Left lung (tissue), 10 donors: Measurements from ENCODE around the gene CHM. TPM values are rescaled to one million over a fixed set of nuclear protein-coding genes. Genes with fewer than 3 reads are reported as not detected.
"Not testable (repeated sequence)": the region's sequence is repeated elsewhere in the genome, so short reads cannot be mapped to it uniquely, and the experiment has no call there.

Experiments
- ATAC-seq: fragments of 200-7000 bp; cut with Tn5 transposase; one replicate; pipeline ENCODE4 v1.9.1; 2020; ENCODE audit warnings: moderate library complexity
- DNase-seq, 4 donors: peaks; one replicate each; pipeline ENCODE4 v3.0.0-alpha.2; 2013 to 2020
- H3K27ac ChIP-seq, 2 donors: fragments of 200-600 bp; sonication (generic) in 1 of 2; one replicate each; pipeline versions ENCODE4 v1.5.0 to v1.8.0; 2020 to 2021
- H3K27me3 ChIP-seq, 2 donors: fragments of 200-600 bp; sonication (generic) in 1 of 2; one replicate each; pipeline versions ENCODE4 v1.5.0 to v1.8.0; 2020 to 2021
- H3K36me3 ChIP-seq, 2 donors: fragments of 200-600 bp; sonication (generic) in 1 of 2; one replicate each; pipeline versions ENCODE4 v1.5.0 to v1.8.0; 2020 to 2021
- H3K4me1 ChIP-seq, 2 donors: fragments of 200-600 bp; one replicate each; pipeline ENCODE4 v1.8.0; 2021
- H3K4me3 ChIP-seq, 2 donors: fragments of 200-600 bp; sonication (generic) in 1 of 2; one replicate each; pipeline versions ENCODE4 v1.5.0 to v1.8.0; 2020 to 2021; ENCODE audit warnings: mild to moderate bottlenecking in 1 of 2
- H3K9me3 ChIP-seq, 2 donors: fragments of 200-600 bp; sonication (generic) in 1 of 2; one replicate each; pipeline versions ENCODE4 v1.5.0 to v1.8.0; 2020 to 2021
- CTCF ChIP-seq, 2 donors: fragments of 200-600 bp; sonication (generic) in 1 of 2; IDR thresholded peaks; one replicate each; pipeline versions ENCODE4 v1.5.0 to v1.8.0; 2021; ENCODE audit warnings: antibody characterized with exemption in 2 of 2
- intact Hi-C, 2 donors: fragments of 100-400 bp; cut with DNase I; formaldehyde crosslinking; loops; one replicate each; pipeline versions ENCODE4 v1.11.2 to v1.14.2; 2022
- polyA plus RNA-seq, 6 donors: library from polyadenylated mRNA; unstranded; fragments of 120-200 nt; gene quantifications; one replicate each; pipeline ENCODE4 v1.2.1, GENCODE V29; 2013; ENCODE audit not compliant: insufficient read length in 6 of 6
- total RNA-seq, 2 donors: library from RNA; stranded (reverse); fragmentation: NEBNext Ultra II Directional; extraction: Animal tissue kit (Norgen Biotek cat#: 25700); gene quantifications; one replicate each; pipeline ENCODE4 v1.2.1, GENCODE V29; 2021
- donor health status: DM: no; HTN: yes; CAD: no.
- donor health status: DM: no; HTN: no; CAD: no.

CHM gene
- total and polyA plus RNA-seq, 8 donors: 19.6 to 25.2 (median 21.3) TPM

GRCh38 chrX:86013792-86014191 is 33.6 kb downstream of the CHM start:
- Histone ChIP-seq H3K27ac (no peak overlapping the region), H3K9me3 (no peaks in the 10 kb centered on the region), H3K4me3 (no peak overlapping the region), H3K36me3 (no peaks in the 10 kb centered on the region), H3K4me1 (no peaks in the 10 kb centered on the region), H3K27me3 (no peaks in the 10 kb centered on the region)
- ATAC-seq (no peak), DNase-seq (no peak)
- intact Hi-C loops: no loop called here
- no peak for TF ChIP-seq CTCF (IDR thresholded peaks at IDR 0.05)

GRCh38 chrX:86012188-86012587 is 35.2 kb downstream of the CHM start:
- no peak for ATAC-seq
- Histone ChIP-seq H3K27me3 (no peaks in the 10 kb centered on the region), H3K4me1 (no peaks in the 10 kb centered on the region), H3K4me3 (no peak overlapping the region), H3K9me3 (no peaks in the 10 kb centered on the region), H3K27ac (no peak overlapping the region), H3K36me3 (no peaks in the 10 kb centered on the region)
- intact Hi-C loops: no loop called here
- no peak for TF ChIP-seq CTCF (IDR thresholded peaks at IDR 0.05)
- DNase-seq: no peak

GRCh38 chrX:86009803-86010202 is 37.6 kb downstream of the CHM start:
- H3K4me3 ChIP-seq, H3K36me3 ChIP-seq, H3K27me3 ChIP-seq, DNase-seq, ATAC-seq, H3K4me1 ChIP-seq, H3K27ac ChIP-seq, H3K9me3 ChIP-seq, intact Hi-C loops: not testable (repeated sequence)

DNA sequence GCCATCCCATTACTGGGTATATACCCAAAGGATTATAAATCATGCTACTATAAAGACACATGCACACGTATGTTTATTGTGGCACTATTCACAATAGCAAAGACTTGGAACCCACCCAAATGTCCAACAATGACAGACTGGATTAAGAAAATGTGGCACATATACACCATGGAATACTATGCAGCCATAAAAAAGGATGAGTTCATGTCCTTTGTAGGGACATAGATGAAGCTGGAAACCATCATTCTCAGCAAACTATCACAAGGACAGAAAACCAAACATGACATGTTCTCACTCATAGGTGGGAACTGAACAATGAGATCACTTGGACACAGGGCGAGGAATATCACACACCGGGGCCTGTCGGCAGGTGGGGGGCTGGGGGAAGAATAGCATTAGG is 39.5 kb downstream of the CHM start:
- DNase-seq, H3K4me3 ChIP-seq, ATAC-seq, H3K27ac ChIP-seq, H3K27me3 ChIP-seq, H3K9me3 ChIP-seq, H3K36me3 ChIP-seq, H3K4me1 ChIP-seq, intact Hi-C loops: not testable (repeated sequence)

DNA sequence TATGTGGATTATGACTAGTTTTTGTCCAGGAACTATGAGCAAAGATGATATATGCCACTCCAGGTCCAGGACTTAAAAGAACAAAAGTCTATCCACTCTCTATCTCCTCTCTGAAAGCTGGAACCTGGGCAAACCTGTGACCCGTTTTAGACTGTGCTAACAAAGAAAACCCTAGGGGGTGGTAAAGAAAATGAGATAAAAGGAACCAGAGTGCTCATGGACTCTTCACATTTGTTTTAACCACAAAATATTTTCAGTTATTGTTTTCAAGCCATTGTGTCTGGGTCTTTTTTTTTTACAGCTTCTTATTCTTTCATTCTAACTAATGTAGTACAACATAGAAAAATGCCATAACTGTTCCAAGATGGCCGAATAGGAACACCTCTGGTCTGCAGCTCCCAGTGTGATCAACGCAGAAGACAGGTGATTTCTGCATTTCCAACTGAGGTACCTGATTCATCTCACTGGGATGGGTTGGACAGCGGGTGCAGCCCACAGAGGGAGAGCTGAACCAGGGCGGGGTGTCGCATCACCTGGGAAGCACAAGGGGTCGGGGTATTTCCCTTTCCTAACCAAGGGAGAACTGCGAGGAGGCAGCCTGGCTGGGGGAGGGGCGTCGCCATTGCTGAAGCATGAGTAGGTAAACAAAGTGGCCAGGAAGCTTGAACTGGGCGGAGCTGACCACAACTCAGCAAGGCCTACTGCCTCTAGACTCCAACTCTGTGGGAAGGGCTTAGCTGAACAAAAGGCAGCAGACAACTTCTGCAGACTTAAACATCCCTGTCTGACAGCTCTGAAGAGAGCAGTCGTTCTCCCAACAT is 45.1 kb downstream of the CHM start:
- Histone ChIP-seq H3K4me3 (no peak overlapping the region), H3K27ac (no peak overlapping the region), H3K4me1 (no peaks in the 10 kb centered on the region), H3K27me3 (no peaks in the 10 kb centered on the region), H3K36me3 (no peaks in the 10 kb centered on the region), H3K9me3 (no peaks in the 10 kb centered on the region)
- no peak for TF ChIP-seq CTCF (IDR thresholded peaks at IDR 0.05)
- DNase-seq (peak in 2 of 4 donors; percentile 44 to 65), ATAC-seq (peak; percentile 41)
- intact Hi-C loops: no loop called here

- H3K27ac ChIP-seq: no peak overlapping the region
- no peak for ATAC-seq
- no peaks in the 10 kb centered on the region for H3K9me3 ChIP-seq
These were observed 48.4 kb downstream of the CHM start for GRCh38 chrX:85998954-85999353.

More at GRCh38 chrX:85998954-85999353, 48.4 kb downstream of the CHM start:
- intact Hi-C loops: no loop called here
- DNase-seq: no peak
- H3K4me1 ChIP-seq: no peaks in the 10 kb centered on the region
- no peaks in the 10 kb centered on the region for H3K36me3 ChIP-seq
- no peak overlapping the region for H3K4me3 ChIP-seq
- no peaks in the 10 kb centered on the region for H3K27me3 ChIP-seq
- no peak for TF ChIP-seq CTCF (IDR thresholded peaks at IDR 0.05)
